ENCODE measurements around the gene TP73. TPM values are rescaled to one million over a fixed set of nuclear protein-coding genes. Genes with fewer than 3 reads are reported as not detected.

Gene TP73
- polyA plus RNA-seq, 1 donor from 2014 or later: not detected

GRCh38 chr1:3770047-3770765, 117.9 kb downstream of the TP73 start:
- Histone ChIP-seq H3K79me2 (replicated peaks; ENCODE audit: insufficient read depth, low read length) (no peaks in the 10 kb centered on the region), H3K36me3 (ENCODE audit: insufficient read depth, low read length) (no peaks in the 10 kb centered on the region), H3F3A (ENCODE audit: insufficient read depth, low read length, poor library complexity, severe bottlenecking) (no peaks in the 10 kb centered on the region), H2AFZ (ENCODE audit: low read depth, low read length) (no peak overlapping the region), H4K20me1 (ENCODE audit: insufficient read depth) (no peaks in the 10 kb centered on the region), H3K9me2 (ENCODE audit: insufficient read depth, low read length) (no peaks in the 10 kb centered on the region), H3K4me3 (ENCODE audit: low read length) (no peak overlapping the region), H3K27me3 (ENCODE audit: insufficient read depth, low read depth, low read length) (peaks cover 4% of the 10 kb centered on the region), H3K4me2 (ENCODE audit: low read length) (no peak overlapping the region), H3K9ac (ENCODE audit: low read length) (no peak overlapping the region), H3K9me3 (ENCODE audit: low read length) (no peaks in the 10 kb centered on the region), H3K27ac (ENCODE audit: low read length) (no peak overlapping the region)
- TF ChIP-seq CTCF (IDR thresholded peaks at IDR 0.05; ENCODE audit: poor library complexity, severe bottlenecking): no peak

- Histone ChIP-seq H3K9me3 (ENCODE audit: low read length) (no peaks in the 10 kb centered on the region), H3K4me3 (ENCODE audit: low read length) (peak overlapping the region; percentile 55), H3K9ac (ENCODE audit: low read length) (no peak overlapping the region), H3K27me3 (ENCODE audit: insufficient read depth, low read depth, low read length) (peaks cover 4% of the 10 kb centered on the region), H2AFZ (ENCODE audit: low read depth, low read length) (no peak overlapping the region), H3K4me2 (ENCODE audit: low read length) (no peak overlapping the region), H3K36me3 (ENCODE audit: insufficient read depth, low read length) (no peaks in the 10 kb centered on the region), H3F3A (ENCODE audit: insufficient read depth, low read length, poor library complexity, severe bottlenecking) (no peaks in the 10 kb centered on the region), H3K79me2 (replicated peaks; ENCODE audit: insufficient read depth, low read length) (no peaks in the 10 kb centered on the region), H3K9me2 (ENCODE audit: insufficient read depth, low read length) (no peaks in the 10 kb centered on the region), H3K27ac (ENCODE audit: low read length) (no peak overlapping the region), H4K20me1 (ENCODE audit: insufficient read depth) (no peaks in the 10 kb centered on the region)
- TF ChIP-seq TAF1 (IDR thresholded peaks at IDR 0.05; ENCODE audit: low read depth) (no peak), RAD21 (conservative IDR thresholded peaks at IDR 0.05) (no peak), POLR2AphosphoS5 (IDR thresholded peaks at IDR 0.05) (no peak), EZH2 (IDR thresholded peaks at IDR 0.05; ENCODE audit: borderline replicate concordance, insufficient read depth, low read length, poor library complexity, severe bottlenecking) (no peak), CTCF (IDR thresholded peaks at IDR 0.05; ENCODE audit: poor library complexity, severe bottlenecking) (no peak), SMC3 (conservative IDR thresholded peaks at IDR 0.05; ENCODE audit: poor library complexity) (no peak), REST (IDR thresholded peaks at IDR 0.05; ENCODE audit: borderline replicate concordance) (no peak), EP300 (conservative IDR thresholded peaks at IDR 0.05; ENCODE audit: poor library complexity, severe bottlenecking) (no peak), MXI1 (conservative IDR thresholded peaks at IDR 0.05; ENCODE audit: poor library complexity, severe bottlenecking) (no peak)
Measured at GRCh38 chr1:3771108-3772026, 119.1 kb downstream of the TP73 start.

Measured in neural cell (in vitro differentiated cells).